Suprapubic skin (tissue), 4 donors: ENCODE results near the gene FKBP8. TPM values are rescaled to one million over a fixed set of nuclear protein-coding genes. Genes with fewer than 3 reads are reported as not detected.
A peak's percentile ranks its signal among the peaks of the same experiment; 100 is the strongest.

ENCODE experiments used
- DNase-seq, 2 donors: peaks; one replicate each; pipeline ENCODE4 v3.0.0-alpha.2; 2019; ENCODE audit warnings: low spot score in 2 of 2
- H3K27ac ChIP-seq: fragments of 200-600 bp; sonication (generic); one replicate; pipeline ENCODE4 v1.5.1; 2019
- H3K27me3 ChIP-seq: fragments of 200-600 bp; sonication (generic); one replicate; pipeline ENCODE4 v1.5.1; 2019
- H3K36me3 ChIP-seq: fragments of 200-600 bp; sonication (generic); one replicate; pipeline ENCODE4 v1.5.1; 2019
- H3K4me1 ChIP-seq: fragments of 200-600 bp; sonication (generic); one replicate; pipeline ENCODE4 v1.5.1; 2019
- H3K4me3 ChIP-seq: fragments of 200-600 bp; sonication (generic); one replicate; pipeline ENCODE4 v1.5.1; 2019; ENCODE audit warnings: mild to moderate bottlenecking
- H3K9me3 ChIP-seq: fragments of 200-600 bp; sonication (generic); one replicate; pipeline ENCODE4 v1.5.1; 2019
- EP300 ChIP-seq: sonication (generic); formaldehyde crosslinking; IDR thresholded peaks from one replicate; pipeline ENCODE4 v1.6.1; 2017; ENCODE audit warnings: antibody characterized with exemption
- POLR2A ChIP-seq, 2 donors: fragments of 450-650 bp; IDR thresholded peaks; one replicate each; pipeline ENCODE4 v1.6.1; 2017; ENCODE audit warnings: antibody characterized with exemption in 2 of 2, mild to moderate bottlenecking in 2 of 2, moderate library complexity in 2 of 2
- POLR2AphosphoS5 ChIP-seq, 3 donors: sonication (generic); formaldehyde crosslinking; IDR thresholded peaks; one replicate each; pipeline ENCODE4 v1.6.1; 2017; ENCODE audit warnings: antibody characterized with exemption in 3 of 3
- WGBS: methylation state at CpG from one replicate; pipeline ENCODE4 v1.1.5; 2018; 5-methylcytosine and 5-hydroxymethylcytosine counted together
- total RNA-seq, 4 donors: library from RNA; depleted of rRNA; stranded (reverse); fragments of >200 nt; gene quantifications; one replicate each; pipeline ENCODE4 v1.1.0, GENCODE V29; 2016
- TF ChIP-seq, protein P1 (sequence below), 2 donors: fragments of 200-600 bp in 1 of 2; fragments of 450-650 bp in 1 of 2; sonication (generic) in 1 of 2; IDR thresholded peaks; one replicate each; pipeline ENCODE4 v1.5.1; 2016 to 2019; ENCODE audit warnings: antibody characterized with exemption in 2 of 2, mild to moderate bottlenecking in 1 of 2, moderate library complexity in 1 of 2

The FKBP8 gene
- total RNA-seq, 4 donors from 2014 or later = 194 to 217 (median 203) TPM

DNA sequence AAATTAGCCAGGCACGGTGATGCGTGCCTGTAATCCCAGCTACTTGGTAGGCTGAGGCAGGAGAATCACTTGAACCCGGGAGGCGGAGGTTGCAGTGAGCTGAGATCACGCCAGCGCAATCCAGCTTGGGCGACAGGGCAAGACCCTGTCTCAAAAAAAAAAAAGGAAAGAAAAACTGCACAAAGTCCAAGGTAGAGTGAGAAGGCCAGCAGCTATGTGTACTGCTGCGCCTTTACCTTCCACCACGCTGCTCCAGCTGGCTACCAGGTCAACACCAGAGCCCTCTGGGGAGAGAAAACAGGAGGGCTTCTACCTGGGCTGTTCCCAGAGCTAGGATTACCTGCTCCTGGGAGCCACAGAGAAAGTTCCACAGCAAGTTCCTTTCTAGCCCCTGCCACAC lies 24.7 kb downstream of the FKBP8 start:
- H3K36me3 ChIP-seq = no peaks in the 10 kb centered on the region
- no peaks in the 10 kb centered on the region for H3K9me3 ChIP-seq
- H3K27ac ChIP-seq = no peak overlapping the region
- TF ChIP-seq POLR2A (IDR thresholded peaks at IDR 0.05) = no peak
- TF ChIP-seq POLR2AphosphoS5 (IDR thresholded peaks at IDR 0.05) = no peak
- TF ChIP-seq, protein P1, sequence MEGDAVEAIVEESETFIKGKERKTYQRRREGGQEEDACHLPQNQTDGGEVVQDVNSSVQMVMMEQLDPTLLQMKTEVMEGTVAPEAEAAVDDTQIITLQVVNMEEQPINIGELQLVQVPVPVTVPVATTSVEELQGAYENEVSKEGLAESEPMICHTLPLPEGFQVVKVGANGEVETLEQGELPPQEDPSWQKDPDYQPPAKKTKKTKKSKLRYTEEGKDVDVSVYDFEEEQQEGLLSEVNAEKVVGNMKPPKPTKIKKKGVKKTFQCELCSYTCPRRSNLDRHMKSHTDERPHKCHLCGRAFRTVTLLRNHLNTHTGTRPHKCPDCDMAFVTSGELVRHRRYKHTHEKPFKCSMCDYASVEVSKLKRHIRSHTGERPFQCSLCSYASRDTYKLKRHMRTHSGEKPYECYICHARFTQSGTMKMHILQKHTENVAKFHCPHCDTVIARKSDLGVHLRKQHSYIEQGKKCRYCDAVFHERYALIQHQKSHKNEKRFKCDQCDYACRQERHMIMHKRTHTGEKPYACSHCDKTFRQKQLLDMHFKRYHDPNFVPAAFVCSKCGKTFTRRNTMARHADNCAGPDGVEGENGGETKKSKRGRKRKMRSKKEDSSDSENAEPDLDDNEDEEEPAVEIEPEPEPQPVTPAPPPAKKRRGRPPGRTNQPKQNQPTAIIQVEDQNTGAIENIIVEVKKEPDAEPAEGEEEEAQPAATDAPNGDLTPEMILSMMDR (IDR thresholded peaks at IDR 0.05) = no peak
- TF ChIP-seq EP300 = no peak
- H3K4me1 ChIP-seq = peaks cover 66% of the 10 kb centered on the region
- H3K27me3 ChIP-seq = no peaks in the 10 kb centered on the region
- DNase-seq = no peak
- 89% methylated on average over 9 of the region's 9 CpGs for WGBS
- no peak overlapping the region for H3K4me3 ChIP-seq

DNA sequence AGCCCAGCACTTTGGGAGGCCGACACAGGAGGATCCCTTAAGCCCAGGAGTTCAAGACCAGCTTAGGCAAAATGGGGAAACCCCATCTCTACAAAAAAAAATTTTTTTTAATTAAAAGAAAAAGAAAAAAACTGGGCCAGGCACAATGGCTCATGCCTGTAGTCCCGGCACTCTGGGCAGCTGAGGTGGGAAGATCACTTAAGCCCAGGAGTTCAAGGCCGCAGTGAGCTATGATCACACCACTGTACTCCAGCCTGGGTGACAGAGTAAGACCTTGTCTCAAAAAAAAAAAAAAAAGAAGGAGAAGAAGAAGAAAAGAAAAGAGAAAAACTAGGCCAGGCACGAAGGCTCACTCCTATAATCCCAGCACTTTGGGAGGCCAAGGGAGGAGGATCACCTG lies 25.8 kb downstream of the FKBP8 start:
- no peaks in the 10 kb centered on the region for H3K36me3 ChIP-seq
- peaks cover 74% of the 10 kb centered on the region for H3K4me1 ChIP-seq
- no peaks in the 10 kb centered on the region for H3K9me3 ChIP-seq
- no peak overlapping the region for H3K27ac ChIP-seq
- DNase-seq = no peak
- H3K27me3 ChIP-seq = no peaks in the 10 kb centered on the region
- no peak for TF ChIP-seq POLR2AphosphoS5 (IDR thresholded peaks at IDR 0.05)
- TF ChIP-seq, protein P1 (IDR thresholded peaks at IDR 0.05) = no peak
- no peak for TF ChIP-seq EP300
- TF ChIP-seq POLR2A (IDR thresholded peaks at IDR 0.05) = no peak
- 93% methylated on average over 4 of the region's 4 CpGs for WGBS
- H3K4me3 ChIP-seq = no peak overlapping the region

DNA sequence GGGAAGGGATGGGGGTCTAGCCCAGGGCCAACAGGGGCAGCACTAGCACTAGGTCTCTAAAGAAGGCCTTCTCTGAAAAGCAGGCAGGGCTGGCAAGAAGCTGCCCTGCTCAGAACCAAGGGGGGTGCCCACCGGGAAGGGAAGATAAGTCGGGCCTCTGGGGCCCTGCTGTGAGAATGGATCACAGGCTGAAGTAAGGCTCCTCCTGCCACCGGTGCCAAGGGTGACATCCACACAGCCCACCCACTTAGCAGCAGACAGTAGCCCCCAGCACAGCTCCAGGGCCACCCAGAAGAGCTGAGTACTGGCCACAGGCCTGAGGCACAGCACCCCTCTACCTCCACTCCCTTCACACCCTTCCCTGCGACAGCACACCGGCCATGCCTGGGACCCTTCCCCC lies 27.4 kb downstream of the FKBP8 start:
- Histone ChIP-seq H3K36me3 (no peaks in the 10 kb centered on the region), H3K9me3 (no peaks in the 10 kb centered on the region), H3K4me1 (peaks cover 73% of the 10 kb centered on the region), H3K27ac (no peak overlapping the region), H3K27me3 (no peaks in the 10 kb centered on the region), H3K4me3 (no peak overlapping the region)
- no peak for DNase-seq
- WGBS = 92% methylated on average over 3 of the region's 5 CpGs
- no peak for TF ChIP-seq POLR2AphosphoS5 (IDR thresholded peaks at IDR 0.05)
- TF ChIP-seq, protein P1 (IDR thresholded peaks at IDR 0.05) = no peak
- TF ChIP-seq EP300 = no peak
- no peak for TF ChIP-seq POLR2A (IDR thresholded peaks at IDR 0.05)

DNA sequence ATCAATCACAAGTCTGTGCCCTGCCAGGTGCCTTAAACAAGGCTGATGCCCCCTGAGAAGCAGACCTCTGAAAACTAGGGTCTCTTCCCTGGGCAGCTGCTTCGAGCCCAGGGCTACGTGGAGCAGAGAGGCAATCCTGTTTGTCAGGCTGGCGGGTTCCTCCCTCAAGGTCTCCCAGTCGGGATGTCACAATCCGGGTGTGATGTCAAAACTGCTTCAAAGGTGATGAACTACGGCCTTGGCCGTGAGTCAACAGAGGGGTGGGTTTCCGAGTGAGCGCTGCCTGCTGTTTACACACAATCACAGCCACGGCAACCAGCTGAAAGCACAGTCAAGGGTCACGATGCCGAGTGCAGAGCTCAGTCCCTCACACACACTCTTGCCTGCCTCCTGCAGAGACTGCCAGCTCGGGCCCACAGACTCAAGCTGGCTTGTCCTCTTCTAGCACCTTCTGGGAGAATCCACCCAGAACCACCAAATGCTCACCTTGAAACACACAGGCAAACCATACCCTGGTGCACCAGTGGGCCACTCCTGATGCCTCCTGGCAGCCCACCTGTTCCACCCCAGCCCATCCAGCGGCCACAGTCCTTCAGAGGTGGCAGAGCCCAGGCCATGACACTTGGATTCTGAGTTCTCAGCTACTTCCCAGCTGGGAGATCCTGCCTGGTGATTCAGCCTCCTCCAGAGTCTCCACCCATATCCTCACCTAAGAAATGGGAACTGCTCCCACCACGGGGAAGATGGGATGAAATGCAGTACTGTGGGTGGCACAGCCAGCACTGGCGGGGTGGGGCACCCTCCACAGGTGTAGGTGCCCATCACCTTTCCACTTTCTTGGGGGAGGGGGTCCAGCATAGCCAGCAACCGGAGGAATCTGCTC lies 28.3 kb downstream of the FKBP8 start:
- WGBS = 68% methylated on average over 10 of the region's 17 CpGs
- TF ChIP-seq POLR2A (IDR thresholded peaks at IDR 0.05) = no peak
- TF ChIP-seq, protein P1 (IDR thresholded peaks at IDR 0.05) = no peak

DNA sequence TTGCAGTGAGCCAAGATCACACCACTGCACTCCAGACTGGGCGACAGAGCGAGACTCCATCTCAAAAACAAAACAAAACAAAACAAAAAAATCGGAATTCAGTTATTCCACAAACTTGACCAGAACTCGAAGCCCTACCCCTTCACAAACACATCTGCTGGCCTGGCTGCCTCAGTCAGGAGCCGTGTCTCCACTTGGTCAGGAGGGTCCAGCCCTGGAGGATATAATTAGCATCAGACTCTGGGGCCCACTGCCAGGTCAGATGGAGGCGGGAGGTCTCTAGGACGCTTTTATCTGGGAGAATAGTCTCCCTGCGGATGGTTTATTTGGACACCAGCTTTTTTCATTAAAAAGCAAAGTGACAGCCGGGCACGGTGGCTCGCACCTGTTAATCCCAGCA lies 29.5 kb downstream of the FKBP8 start:
- 66% methylated on average over 11 of the region's 11 CpGs for WGBS
- DNase-seq = peak in 1 of 2 donors; percentile 87
- TF ChIP-seq POLR2AphosphoS5 (IDR thresholded peaks at IDR 0.05) (no peak), POLR2A (IDR thresholded peaks at IDR 0.05) (no peak), EP300 (no peak)
- TF ChIP-seq, protein P1 (IDR thresholded peaks at IDR 0.05) = no peak
- Histone ChIP-seq H3K9me3 (no peaks in the 10 kb centered on the region), H3K36me3 (no peaks in the 10 kb centered on the region), H3K4me3 (no peak overlapping the region), H3K27ac (peak overlapping the region; percentile 37), H3K4me1 (peaks cover 63% of the 10 kb centered on the region), H3K27me3 (no peaks in the 10 kb centered on the region)

More for the DNA sequence above, 28.3 kb downstream of the FKBP8 start:
- no peaks in the 10 kb centered on the region for H3K36me3 ChIP-seq
- no peaks in the 10 kb centered on the region for H3K9me3 ChIP-seq
- peaks cover 65% of the 10 kb centered on the region for H3K4me1 ChIP-seq
- H3K4me3 ChIP-seq = no peak overlapping the region
- DNase-seq = peak in 1 of 2 donors; percentile 92
- H3K27ac ChIP-seq = peak overlapping the region; percentile 47
- no peaks in the 10 kb centered on the region for H3K27me3 ChIP-seq
